H9 (cell line): ENCODE measurements around the gene ORMDL2. TPM values are rescaled to one million over a fixed set of nuclear protein-coding genes. Genes with fewer than 3 reads are reported as not detected.
A peak's percentile ranks its signal among the peaks of the same experiment; 100 is the strongest.

ENCODE experiments used
- DNase-seq: peaks from one replicate; pipeline ENCODE4 v3.0.0-alpha.2; 2017
- H2AFZ ChIP-seq: one replicate; pipeline ENCODE4 v1.6.1; 2013; ENCODE audit warnings: mild to moderate bottlenecking, low read length, control low read depth, moderate library complexity
- H2AK5ac ChIP-seq: 2 replicates; pipeline ENCODE4 v1.6.1; 2013; ENCODE audit warnings: low read length, control low read depth, mixed read lengths; ENCODE audit not compliant: insufficient read length
- H2BK120ac ChIP-seq: one replicate; pipeline ENCODE4 v1.6.1; 2013; ENCODE audit warnings: low read depth, mild to moderate bottlenecking, low read length, control low read depth, inconsistent platforms; ENCODE audit not compliant: poor library complexity, severe bottlenecking
- H2BK12ac ChIP-seq: 2 replicates; pipeline ENCODE4 v1.6.1; 2013; ENCODE audit warnings: low read length, control low read depth, mixed read lengths, low read depth; ENCODE audit not compliant: insufficient read length
- H2BK15ac ChIP-seq: 2 replicates; pipeline ENCODE4 v1.6.1; 2013; ENCODE audit warnings: low read depth, low read length, control low read depth
- H2BK20ac ChIP-seq: one replicate; pipeline ENCODE4 v1.6.1; 2013; ENCODE audit warnings: low read depth, mild to moderate bottlenecking, low read length, control low read depth, inconsistent platforms; ENCODE audit not compliant: poor library complexity, severe bottlenecking
- H2BK5ac ChIP-seq: 2 replicates; pipeline ENCODE4 v1.6.1; 2013; ENCODE audit warnings: low read length, control low read depth, mixed read lengths; ENCODE audit not compliant: insufficient read length
- H3K14ac ChIP-seq: 2 replicates; pipeline ENCODE4 v1.6.1; 2013; ENCODE audit warnings: low read length, control low read depth; ENCODE audit not compliant: insufficient read depth
- H3K18ac ChIP-seq: 2 replicates; pipeline ENCODE4 v1.6.1; 2013; ENCODE audit warnings: low read depth, mild to moderate bottlenecking, mixed read lengths, low read length, control low read depth; ENCODE audit not compliant: insufficient read length
- H3K23ac ChIP-seq: 2 replicates; pipeline ENCODE4 v1.6.1; 2013; ENCODE audit warnings: low read length, control low read depth, mixed read lengths, low read depth; ENCODE audit not compliant: insufficient read length
- H3K23me2 ChIP-seq: 2 replicates; pipeline ENCODE4 v1.6.1; 2013; ENCODE audit warnings: low read depth, mild to moderate bottlenecking, mixed read lengths, low read length, control low read depth; ENCODE audit not compliant: insufficient read length, poor library complexity, severe bottlenecking
- H3K27ac ChIP-seq: 2 replicates; pipeline ENCODE4 v1.5.1; 2013; ENCODE audit warnings: low read length, control low read depth, mixed read lengths, low read depth; ENCODE audit not compliant: insufficient read length
- H3K27me3 ChIP-seq: 2 replicates; pipeline ENCODE4 v1.6.1; 2013; ENCODE audit warnings: low read length, control low read depth, inconsistent platforms; ENCODE audit not compliant: insufficient read depth
- H3K4ac ChIP-seq: 2 replicates; pipeline ENCODE4 v1.6.1; 2013; ENCODE audit warnings: low read depth, mild to moderate bottlenecking, control low read depth, inconsistent platforms, low read length, moderate library complexity
- H3K4me1 ChIP-seq: 2 replicates; pipeline ENCODE4 v1.6.1; 2013; ENCODE audit warnings: low read length, control low read depth, inconsistent platforms; ENCODE audit not compliant: insufficient read depth
- H3K4me2 ChIP-seq: 2 replicates; pipeline ENCODE4 v1.6.1; 2013; ENCODE audit warnings: low read length, control low read depth, mixed read lengths; ENCODE audit not compliant: insufficient read length, insufficient read depth
- H3K56ac ChIP-seq: 2 replicates; pipeline ENCODE4 v1.6.1; 2013; ENCODE audit warnings: low read depth, mild to moderate bottlenecking, mixed read lengths, low read length, control low read depth; ENCODE audit not compliant: insufficient read length
- H3K79me1 ChIP-seq: 2 replicates; pipeline ENCODE4 v1.6.1; 2013; ENCODE audit warnings: low read depth, mild to moderate bottlenecking, moderate library complexity, low read length, control low read depth, inconsistent platforms; ENCODE audit not compliant: insufficient read depth, poor library complexity, severe bottlenecking
- H3K79me2 ChIP-seq: 2 replicates; pipeline ENCODE4 v1.6.1; 2013; ENCODE audit warnings: low read length, control low read depth, inconsistent platforms; ENCODE audit not compliant: insufficient read depth
- H3K9ac ChIP-seq: 2 replicates; pipeline ENCODE4 v1.6.1; 2013; ENCODE audit warnings: low read length, control low read depth, mixed read lengths; ENCODE audit not compliant: insufficient read length; ENCODE audit errors: extremely low read depth
- H3K9me3 ChIP-seq: one replicate; pipeline ENCODE4 v1.6.1; 2013; ENCODE audit warnings: low read depth, low read length, inconsistent platforms; ENCODE audit not compliant: control insufficient read depth
- H3T11ph ChIP-seq: one replicate; pipeline ENCODE4 v1.6.1; 2013; ENCODE audit warnings: mild to moderate bottlenecking, low read length, control low read depth, inconsistent platforms
- H4K20me1 ChIP-seq: one replicate; pipeline ENCODE4 v1.6.1; 2013; ENCODE audit not compliant: control insufficient read depth, insufficient read length, insufficient read depth
- H4K5ac ChIP-seq: 2 replicates; pipeline ENCODE4 v1.6.1; 2013; ENCODE audit warnings: low read depth, mild to moderate bottlenecking, mixed read lengths, low read length, control low read depth; ENCODE audit not compliant: insufficient read length
- H4K8ac ChIP-seq: replicated peaks from 2 replicates; pipeline ENCODE4 v1.6.1; 2013; ENCODE audit warnings: low read length, control low read depth, mixed read lengths, low read depth; ENCODE audit not compliant: insufficient read length
- H4K91ac ChIP-seq: 2 replicates; pipeline ENCODE4 v1.6.1; 2013; ENCODE audit warnings: low read depth, mild to moderate bottlenecking, moderate library complexity, mixed read lengths, low read length, control low read depth; ENCODE audit not compliant: insufficient read length
- H3K27ac Mint-ChIP-seq, 3 experiments: 2 replicates in 2 of 3; 3 replicates in 1 of 3; pipeline ENCODE4 v1.8.0; 2020 to 2021; ENCODE audit warnings: mixed read lengths in 3 of 3, mild to moderate bottlenecking in 1 of 3, moderate library complexity in 1 of 3
- H3K27me3 Mint-ChIP-seq: 2 replicates; pipeline ENCODE4 v1.8.0; 2021; ENCODE audit warnings: low read depth, mild to moderate bottlenecking, moderate library complexity, mixed read lengths
- H3K36me3 Mint-ChIP-seq, 3 experiments: 2 replicates in 2 of 3; 3 replicates in 1 of 3; pipeline ENCODE4 v1.8.0; 2020 to 2021; ENCODE audit warnings: low read depth in 3 of 3, mixed read lengths in 3 of 3; ENCODE audit not compliant: insufficient read depth in 1 of 3
- H3K4me1 Mint-ChIP-seq, 2 experiments: 2 replicates each; pipeline ENCODE4 v1.8.0; 2020; ENCODE audit warnings: mixed read lengths in 2 of 2
- H3K4me3 Mint-ChIP-seq, 2 experiments: 2 replicates in 1 of 2; 3 replicates in 1 of 2; pipeline ENCODE4 v1.8.0; 2020 to 2021; ENCODE audit warnings: mild to moderate bottlenecking in 2 of 2, mixed read lengths in 2 of 2, moderate library complexity in 1 of 2
- H3K9me3 Mint-ChIP-seq, 2 experiments: 2 replicates in 1 of 2; 3 replicates in 1 of 2; pipeline ENCODE4 v1.8.0; 2020; ENCODE audit warnings: mild to moderate bottlenecking in 2 of 2, mixed read lengths in 2 of 2, moderate library complexity in 1 of 2
- CTCF ChIP-seq: fragments of 200-600 bp; sonication (generic); conservative IDR thresholded peaks from 3 replicates; pipeline ENCODE4 v1.8.0; 2021; ENCODE audit warnings: antibody characterized with exemption, mild to moderate bottlenecking
- WGBS: extraction: QIAGEN DNeasy Blood & Tissue Kit; methylation state at CpG from one replicate; pipeline ENCODE4 v1.1.7; 2013; ENCODE audit warnings: missing lambda C conversion rate, low lambda C conversion rate, mixed read lengths; ENCODE audit not compliant: insufficient read length; ENCODE audit errors: extremely low coverage; 5-methylcytosine and 5-hydroxymethylcytosine counted together
- total RNA-seq: library from RNA; stranded (reverse); gene quantifications from 2 replicates; pipeline ENCODE4 v1.2.1, GENCODE V29; 2021

ORMDL2 gene
- total RNA-seq, 1 experiment from 2014 or later = 51.3 TPM

- Histone ChIP-seq H2AFZ (no peak overlapping the region), H3K23ac (no peak overlapping the region), H3K4me1 (no peaks in the 10 kb centered on the region; the same call in 1 of the 2 replicates), H3K27ac (no peak overlapping the region), H4K8ac (no peak overlapping the region), H4K20me1 (peaks cover 3% of the 10 kb centered on the region), H3K56ac (no peak overlapping the region), H3K4ac (no peak overlapping the region), H3K9ac (no peak overlapping the region), H3K14ac (no peak overlapping the region), H3K79me2 (no peaks in the 10 kb centered on the region), H2BK12ac (no peak overlapping the region), H3K18ac (no peak overlapping the region), H4K5ac (no peak overlapping the region), H3K9me3 (no peaks in the 10 kb centered on the region), H2BK5ac (no peak overlapping the region), H3K4me2 (no peak overlapping the region), H2BK120ac (no peak overlapping the region), H2BK20ac (no peak overlapping the region), H3K79me1 (no peaks in the 10 kb centered on the region), H2BK15ac (no peak overlapping the region), H3T11ph (no peak overlapping the region), H4K91ac (no peak overlapping the region), H3K23me2 (no peaks in the 10 kb centered on the region), H3K27me3 (no peaks in the 10 kb centered on the region), H2AK5ac (no peak overlapping the region)
- no peak for TF ChIP-seq CTCF
- H3K27ac Mint-ChIP-seq = peak overlapping the region in 1 of 3 experiments; percentile 30; a peak in 1 of 7 replicates
- WGBS = no CpG with 5 or more reads among the region's 5 CpGs
- no peaks in the 10 kb centered on the region for H3K9me3 Mint-ChIP-seq
- no peak for DNase-seq
- H3K4me1 Mint-ChIP-seq = peaks cover 19 to 26% of the 10 kb centered on the region in 2 experiments
- no peak overlapping the region for H3K4me3 Mint-ChIP-seq
- peaks cover 8% of the 10 kb centered on the region for H3K27me3 Mint-ChIP-seq
- no peaks in the 10 kb centered on the region for H3K36me3 Mint-ChIP-seq
Measured at GRCh38 chr12:55845361-55845760, 27.5 kb downstream of the ORMDL2 start.
